Testis (tissue), 2 donors: ENCODE data around the gene C19orf47.

Source experiments
- POLR2A ChIP-seq: fragments of 450-650 bp; IDR thresholded peaks from one replicate; pipeline ENCODE4 v1.6.1; 2017; ENCODE audit warnings: antibody characterized with exemption, mild to moderate bottlenecking, moderate library complexity
- TF ChIP-seq, protein P1 (sequence below), 3 experiments: fragments of 450-650 bp in 2 of 3; fragments of 200-600 bp in 1 of 3; sonication (generic) in 1 of 3; IDR thresholded peaks; one replicate each; pipeline ENCODE4 v1.5.1; 2016 to 2019; ENCODE audit warnings: antibody characterized with exemption in 3 of 3, mild to moderate bottlenecking in 2 of 3, moderate library complexity in 1 of 3

DNA sequence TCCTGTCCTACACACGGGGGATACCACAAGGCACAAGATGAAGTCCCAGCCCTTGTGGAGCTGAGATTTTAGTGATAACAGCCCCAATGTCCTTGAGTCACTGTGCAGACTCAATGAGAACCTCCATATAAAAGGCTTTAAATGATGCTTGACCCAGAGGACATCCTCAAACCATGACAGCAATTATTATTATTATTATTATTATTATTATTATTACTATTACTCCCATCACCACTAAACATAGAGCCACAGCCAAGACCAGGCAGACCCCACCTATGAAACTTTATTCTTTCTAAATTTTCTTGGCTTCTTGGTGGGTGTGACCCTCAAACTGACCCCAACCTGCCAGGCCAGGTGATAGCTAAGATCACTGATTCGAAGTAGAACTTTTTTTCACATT is 11.1 kb downstream of the C19orf47 start:
- TF ChIP-seq, protein P1, sequence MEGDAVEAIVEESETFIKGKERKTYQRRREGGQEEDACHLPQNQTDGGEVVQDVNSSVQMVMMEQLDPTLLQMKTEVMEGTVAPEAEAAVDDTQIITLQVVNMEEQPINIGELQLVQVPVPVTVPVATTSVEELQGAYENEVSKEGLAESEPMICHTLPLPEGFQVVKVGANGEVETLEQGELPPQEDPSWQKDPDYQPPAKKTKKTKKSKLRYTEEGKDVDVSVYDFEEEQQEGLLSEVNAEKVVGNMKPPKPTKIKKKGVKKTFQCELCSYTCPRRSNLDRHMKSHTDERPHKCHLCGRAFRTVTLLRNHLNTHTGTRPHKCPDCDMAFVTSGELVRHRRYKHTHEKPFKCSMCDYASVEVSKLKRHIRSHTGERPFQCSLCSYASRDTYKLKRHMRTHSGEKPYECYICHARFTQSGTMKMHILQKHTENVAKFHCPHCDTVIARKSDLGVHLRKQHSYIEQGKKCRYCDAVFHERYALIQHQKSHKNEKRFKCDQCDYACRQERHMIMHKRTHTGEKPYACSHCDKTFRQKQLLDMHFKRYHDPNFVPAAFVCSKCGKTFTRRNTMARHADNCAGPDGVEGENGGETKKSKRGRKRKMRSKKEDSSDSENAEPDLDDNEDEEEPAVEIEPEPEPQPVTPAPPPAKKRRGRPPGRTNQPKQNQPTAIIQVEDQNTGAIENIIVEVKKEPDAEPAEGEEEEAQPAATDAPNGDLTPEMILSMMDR (IDR thresholded peaks at IDR 0.05): no peak
- TF ChIP-seq POLR2A: no peak
